GM20000 (cell line): ENCODE measurements around the gene RAMP3.

Experiments used
- DNase-seq: peaks from one replicate; pipeline ENCODE4 v3.0.0; 2012; ENCODE audit warnings: low spot score
- TF ChIP-seq, protein P1 (sequence below): IDR thresholded peaks from 2 replicates; pipeline ENCODE4 v1.5.1; 2012; ENCODE audit warnings: mild to moderate bottlenecking, control low read depth; ENCODE audit errors: extremely low read depth, missing control alignments

The RAMP3 gene

DNA sequence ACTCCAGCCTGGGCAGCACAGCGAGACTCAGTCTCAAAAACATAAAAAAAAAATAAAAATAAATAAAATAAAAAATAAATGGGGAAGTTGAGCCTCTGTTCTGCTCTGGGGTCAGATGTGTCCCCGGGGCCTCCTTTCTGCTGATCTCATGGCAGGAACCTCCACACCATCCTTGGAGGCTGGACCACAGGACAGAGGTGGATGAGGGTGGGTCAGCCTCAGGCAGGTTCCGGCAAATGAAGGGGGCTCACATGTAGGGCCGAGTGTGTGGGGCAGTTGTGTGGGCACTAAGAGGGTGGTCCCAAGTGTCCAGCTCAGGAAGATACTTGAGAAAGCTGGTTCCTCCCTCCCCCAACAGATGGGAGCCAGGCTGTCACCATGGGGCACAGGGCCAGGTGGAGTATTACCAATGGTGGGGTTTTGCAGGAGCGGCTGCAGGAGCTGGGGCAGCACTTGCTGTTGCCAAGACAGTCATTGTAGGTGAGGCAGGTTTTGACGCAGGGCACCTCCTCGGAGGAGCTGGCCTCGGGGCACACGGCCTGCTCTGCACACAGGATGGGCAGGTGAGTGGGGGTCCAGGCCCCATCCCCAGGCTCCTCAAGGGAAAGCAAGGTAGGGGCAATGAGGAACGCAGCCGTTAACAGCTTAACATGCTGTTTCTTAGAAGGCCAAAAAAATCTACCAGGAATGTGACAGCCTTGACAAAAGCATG lies 32.2 kb upstream of the RAMP3 start:
- TF ChIP-seq, protein P1, sequence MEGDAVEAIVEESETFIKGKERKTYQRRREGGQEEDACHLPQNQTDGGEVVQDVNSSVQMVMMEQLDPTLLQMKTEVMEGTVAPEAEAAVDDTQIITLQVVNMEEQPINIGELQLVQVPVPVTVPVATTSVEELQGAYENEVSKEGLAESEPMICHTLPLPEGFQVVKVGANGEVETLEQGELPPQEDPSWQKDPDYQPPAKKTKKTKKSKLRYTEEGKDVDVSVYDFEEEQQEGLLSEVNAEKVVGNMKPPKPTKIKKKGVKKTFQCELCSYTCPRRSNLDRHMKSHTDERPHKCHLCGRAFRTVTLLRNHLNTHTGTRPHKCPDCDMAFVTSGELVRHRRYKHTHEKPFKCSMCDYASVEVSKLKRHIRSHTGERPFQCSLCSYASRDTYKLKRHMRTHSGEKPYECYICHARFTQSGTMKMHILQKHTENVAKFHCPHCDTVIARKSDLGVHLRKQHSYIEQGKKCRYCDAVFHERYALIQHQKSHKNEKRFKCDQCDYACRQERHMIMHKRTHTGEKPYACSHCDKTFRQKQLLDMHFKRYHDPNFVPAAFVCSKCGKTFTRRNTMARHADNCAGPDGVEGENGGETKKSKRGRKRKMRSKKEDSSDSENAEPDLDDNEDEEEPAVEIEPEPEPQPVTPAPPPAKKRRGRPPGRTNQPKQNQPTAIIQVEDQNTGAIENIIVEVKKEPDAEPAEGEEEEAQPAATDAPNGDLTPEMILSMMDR, result no peak

DNA sequence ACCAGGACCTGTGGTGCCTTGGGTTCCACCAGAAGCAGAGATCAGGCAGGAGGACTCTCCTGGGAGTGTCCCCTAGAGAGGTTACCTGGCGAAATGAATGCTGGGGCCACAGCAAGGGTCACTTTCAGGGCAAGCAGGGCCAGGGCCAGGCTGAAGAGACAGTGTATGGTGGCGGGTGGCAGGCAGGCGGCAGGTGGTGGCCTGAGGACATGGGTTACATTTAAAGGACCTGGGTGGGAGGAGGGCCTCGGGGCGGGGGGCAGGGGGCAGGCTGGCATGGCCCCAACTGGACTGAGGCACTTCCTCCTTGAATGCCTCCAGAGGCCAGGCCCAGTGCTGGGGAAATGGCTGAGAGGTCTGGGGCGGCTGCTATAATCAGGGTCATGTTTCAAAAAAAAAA lies 31.4 kb upstream of the RAMP3 start:
- DNase-seq, result no peak
- TF ChIP-seq, protein P1, result no peak

More for the DNA sequence above, 32.2 kb upstream of the RAMP3 start:
- DNase-seq, result no peak

DNA sequence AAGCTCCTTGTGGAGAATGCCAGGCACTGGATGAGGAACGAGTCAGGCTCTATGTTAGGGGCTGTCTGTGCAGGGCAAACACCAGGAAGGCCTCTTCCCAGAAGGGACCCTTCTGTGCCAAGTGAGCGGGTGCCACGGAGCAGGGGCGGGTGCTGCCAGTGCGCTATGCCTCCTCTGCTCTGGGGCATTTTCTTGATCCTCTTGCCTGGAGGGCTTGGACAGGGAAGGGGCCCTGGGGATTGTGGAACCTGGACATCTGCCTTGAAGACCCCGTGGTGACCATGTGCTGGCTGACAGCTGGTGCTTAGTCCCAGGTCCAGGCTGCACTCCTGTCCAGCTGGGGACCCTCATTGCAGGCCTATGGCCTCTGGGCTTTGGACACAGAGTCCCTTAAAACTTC lies 30.7 kb upstream of the RAMP3 start:
- no peak for DNase-seq
- TF ChIP-seq, protein P1, result no peak

GRCh38 chr7:45129181-45129800 lies 28.3 kb upstream of the RAMP3 start:
- TF ChIP-seq, protein P1, result no peak
- DNase-seq, result no peak

DNA sequence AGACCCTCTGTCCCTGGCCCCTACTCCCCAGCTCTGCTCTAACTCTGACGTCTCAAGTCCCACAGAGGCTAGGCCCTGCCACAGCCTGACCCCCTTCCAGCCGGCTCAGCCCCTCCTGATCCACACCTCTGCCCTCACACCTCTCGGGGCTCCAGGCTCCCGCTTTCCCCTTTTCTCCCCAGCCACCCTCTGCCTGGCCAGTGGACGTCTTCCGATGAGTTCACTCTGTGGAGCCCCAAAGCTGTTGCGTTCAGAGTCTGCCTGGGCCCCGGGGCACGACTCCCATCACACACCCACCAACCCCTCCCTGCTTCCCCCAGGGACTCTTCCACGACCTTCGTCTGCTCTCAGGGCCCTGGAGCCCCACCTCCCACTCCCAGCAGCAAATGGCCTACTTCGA lies 27.7 kb upstream of the RAMP3 start:
- TF ChIP-seq, protein P1, result no peak
- no peak for DNase-seq

DNA sequence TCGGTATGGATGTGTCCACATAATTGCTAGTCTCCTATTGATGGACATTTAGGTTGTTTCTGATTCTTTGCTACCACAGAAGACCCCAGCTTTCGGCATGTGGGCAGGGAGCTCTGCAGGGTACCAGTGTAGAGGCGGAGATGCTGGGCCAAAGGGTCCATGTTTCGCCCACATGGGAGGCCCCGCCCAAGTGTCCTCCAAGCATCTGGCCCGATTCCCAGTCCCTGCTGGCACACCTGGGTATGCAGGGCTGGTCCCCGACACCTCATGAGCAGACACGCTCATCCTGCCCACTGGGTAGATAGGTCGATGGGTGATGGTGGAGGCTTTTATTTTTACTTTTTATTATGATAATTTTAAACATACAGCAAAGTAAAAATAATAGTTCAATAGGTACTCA lies 26.7 kb upstream of the RAMP3 start:
- no peak for DNase-seq
- TF ChIP-seq, protein P1, result no peak

- no peak for DNase-seq
- TF ChIP-seq, protein P1, result no peak
These were observed 25.7 kb upstream of the RAMP3 start for GRCh38 chr7:45131891-45132290.
